ENCODE measurements around the gene THAP7.

- no peak for TF ChIP-seq EP300 (IDR thresholded peaks at IDR 0.05)
- TF ChIP-seq POLR2A (IDR thresholded peaks at IDR 0.05) = no peak
- no peak for TF ChIP-seq POLR2AphosphoS5 (IDR thresholded peaks at IDR 0.05)
- TF ChIP-seq CTCF (IDR thresholded peaks at IDR 0.05) = no peak
Measured at GRCh38 chr22:20987375-20987774, 14.5 kb downstream of the THAP7 start.

Measured in suprapubic skin (tissue), 4 donors.